ENCODE data around the gene MRGPRE.

Gene MRGPRE

DNA sequence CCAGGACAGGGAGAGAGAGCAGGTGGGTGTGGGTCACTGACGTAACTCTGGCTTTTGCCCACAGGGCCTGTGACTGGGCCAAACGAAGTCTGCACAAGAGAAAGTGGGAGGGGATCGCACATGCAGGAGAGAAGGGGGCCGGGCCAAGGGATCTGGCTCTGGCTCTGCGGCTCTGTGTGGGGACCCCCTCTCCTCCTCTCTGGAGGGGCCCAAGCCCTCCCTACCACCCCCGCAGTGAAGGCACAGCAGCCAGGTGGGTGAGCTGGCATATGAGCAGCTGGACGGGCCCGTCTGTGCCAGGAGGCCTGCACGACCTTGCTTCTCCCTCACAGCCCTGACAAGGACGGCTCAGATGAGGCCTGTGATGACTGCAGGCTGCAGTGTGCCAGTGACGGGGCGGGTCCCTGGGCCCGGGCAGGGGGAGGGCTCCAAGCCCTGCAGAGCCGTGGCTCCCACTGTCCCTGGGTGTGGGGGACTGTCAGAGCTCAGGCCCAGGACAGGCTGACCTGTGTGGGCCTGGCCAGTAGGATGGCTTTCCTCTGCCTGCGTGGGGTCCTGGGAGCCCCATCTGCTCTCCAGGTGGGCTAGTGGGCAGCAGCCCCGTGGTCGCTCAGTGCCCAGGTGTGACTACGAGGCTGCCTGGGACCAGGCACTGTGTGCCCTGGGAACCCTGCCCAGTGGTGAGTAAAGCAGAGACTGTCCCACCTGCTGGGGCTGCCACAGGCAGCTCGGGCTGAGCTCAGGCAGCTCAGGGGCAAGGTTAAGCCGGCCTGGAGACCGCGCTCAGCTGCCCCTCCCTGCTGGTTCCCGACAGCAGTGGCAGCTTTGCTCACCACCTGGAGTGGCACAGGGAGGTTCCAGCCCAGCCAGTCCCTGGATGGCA lies 35.8 kb downstream of the MRGPRE start:
- no peak for DNase-seq (ENCODE audit: low read depth)

DNA sequence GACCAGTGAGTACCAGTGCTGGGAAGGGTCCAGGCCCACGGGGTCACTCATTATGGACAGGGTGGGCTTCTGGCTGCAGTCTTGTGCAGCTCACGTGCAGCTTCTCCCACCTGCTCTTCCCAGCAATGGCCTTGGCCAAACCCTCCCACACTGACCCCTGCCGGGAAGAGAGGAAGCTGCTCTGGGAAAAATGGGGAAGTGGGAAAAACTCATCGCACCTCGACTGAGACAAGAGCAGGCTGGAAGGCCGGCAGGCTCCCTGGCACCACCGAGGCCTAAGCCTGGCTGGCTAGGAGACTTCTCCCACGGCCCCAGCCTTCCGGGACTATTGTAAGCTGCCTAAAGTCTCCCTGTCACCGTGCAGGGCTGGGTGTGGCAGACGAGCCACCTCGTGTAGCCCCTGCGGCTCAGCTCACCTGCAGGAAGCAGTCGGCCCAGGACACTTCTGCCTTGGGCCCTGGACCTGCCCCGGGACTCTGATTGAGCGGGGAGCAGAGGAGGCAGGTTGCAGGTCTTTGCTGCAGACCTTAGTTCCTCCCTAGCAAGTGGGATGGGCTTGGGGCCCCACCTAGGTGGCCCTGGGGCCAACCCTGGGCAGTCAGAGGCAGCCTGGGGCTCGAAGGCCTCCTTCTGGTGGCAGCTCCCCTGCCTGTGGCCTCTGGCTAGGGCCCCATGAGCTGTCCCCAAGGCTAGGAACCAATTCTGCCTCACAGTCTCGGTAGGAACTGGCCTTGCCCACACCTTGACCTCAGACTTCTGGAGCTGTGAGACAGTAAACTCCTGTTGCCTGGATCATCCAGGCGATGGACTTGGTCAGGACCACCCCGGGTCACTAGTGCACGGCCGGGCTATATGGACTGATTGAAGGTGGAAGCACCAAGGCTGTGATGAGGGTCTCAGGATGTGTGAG lies 36.7 kb downstream of the MRGPRE start:
- DNase-seq (ENCODE audit: low read depth), result no peak

DNA sequence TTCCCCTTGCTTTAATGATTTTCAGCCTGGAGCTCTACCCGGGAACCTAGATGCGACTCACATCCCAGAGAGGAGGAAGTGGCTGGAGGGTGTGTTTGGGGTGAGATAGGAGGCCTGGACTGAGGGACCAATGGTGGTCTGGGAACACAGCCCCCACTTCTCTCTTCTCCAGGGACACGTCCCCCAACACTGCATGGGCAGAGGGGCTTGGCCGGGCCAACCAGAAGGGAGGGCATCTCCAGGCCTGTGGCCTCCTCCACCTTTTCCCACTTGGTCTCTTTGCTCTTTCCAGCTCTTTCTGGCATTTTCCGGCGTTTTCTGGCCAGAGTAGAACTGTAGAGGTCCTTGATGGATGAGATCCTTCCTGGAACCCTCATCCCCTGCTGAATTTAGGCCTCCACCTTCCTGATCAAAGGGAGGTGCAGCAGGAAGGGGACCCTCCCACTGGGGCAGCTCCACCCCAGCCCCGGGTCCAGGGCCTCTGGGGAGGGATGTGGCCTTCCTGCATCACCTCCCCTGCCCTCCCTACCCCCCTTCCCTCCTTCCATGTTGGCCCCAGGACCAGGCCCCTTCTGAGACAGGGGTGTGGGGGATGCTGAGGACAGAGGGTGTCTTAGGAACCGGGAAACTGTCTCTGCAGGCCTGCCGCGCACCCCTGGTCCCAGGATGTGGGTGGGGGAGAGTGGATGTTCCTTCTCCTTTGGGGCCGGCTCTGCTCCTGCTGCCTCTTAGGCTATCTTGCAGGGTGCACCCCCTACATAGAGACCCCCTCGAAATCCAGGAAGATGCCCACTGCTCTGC lies 38.0 kb downstream of the MRGPRE start:
- no peak for DNase-seq (ENCODE audit: low read depth)

DNA sequence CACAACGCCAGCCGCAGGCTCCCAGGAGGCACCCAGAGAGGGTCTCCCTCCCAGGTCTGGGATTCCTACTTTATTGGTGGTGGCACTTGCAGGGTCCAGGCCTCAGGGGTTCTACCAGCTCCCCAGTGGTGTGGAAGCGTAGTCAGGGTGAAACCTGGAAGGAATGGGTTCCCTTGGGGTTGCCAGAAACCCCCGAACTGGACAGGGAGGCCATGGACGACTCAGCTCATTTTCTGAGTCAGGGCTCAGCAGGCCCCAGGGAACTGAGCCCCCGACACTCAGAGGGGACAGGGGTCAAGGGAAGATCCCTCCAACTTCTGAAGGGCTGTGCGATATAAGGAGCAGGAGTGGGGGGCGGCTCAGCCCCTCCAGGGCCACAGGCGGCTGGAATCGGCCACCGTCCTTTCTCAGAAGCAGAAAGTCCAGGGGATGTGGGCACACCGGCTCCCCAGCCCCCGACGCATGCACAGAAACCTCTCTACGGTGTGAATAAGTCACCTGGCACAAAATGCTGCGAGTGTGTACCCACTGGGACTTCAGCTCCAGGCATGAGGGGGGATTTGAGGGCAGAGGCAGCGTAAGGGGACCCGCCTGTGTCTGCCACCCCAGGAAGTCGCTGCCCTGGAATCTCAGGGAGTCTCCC lies 38.7 kb downstream of the MRGPRE start:
- no peak for DNase-seq (ENCODE audit: low read depth)

DNA sequence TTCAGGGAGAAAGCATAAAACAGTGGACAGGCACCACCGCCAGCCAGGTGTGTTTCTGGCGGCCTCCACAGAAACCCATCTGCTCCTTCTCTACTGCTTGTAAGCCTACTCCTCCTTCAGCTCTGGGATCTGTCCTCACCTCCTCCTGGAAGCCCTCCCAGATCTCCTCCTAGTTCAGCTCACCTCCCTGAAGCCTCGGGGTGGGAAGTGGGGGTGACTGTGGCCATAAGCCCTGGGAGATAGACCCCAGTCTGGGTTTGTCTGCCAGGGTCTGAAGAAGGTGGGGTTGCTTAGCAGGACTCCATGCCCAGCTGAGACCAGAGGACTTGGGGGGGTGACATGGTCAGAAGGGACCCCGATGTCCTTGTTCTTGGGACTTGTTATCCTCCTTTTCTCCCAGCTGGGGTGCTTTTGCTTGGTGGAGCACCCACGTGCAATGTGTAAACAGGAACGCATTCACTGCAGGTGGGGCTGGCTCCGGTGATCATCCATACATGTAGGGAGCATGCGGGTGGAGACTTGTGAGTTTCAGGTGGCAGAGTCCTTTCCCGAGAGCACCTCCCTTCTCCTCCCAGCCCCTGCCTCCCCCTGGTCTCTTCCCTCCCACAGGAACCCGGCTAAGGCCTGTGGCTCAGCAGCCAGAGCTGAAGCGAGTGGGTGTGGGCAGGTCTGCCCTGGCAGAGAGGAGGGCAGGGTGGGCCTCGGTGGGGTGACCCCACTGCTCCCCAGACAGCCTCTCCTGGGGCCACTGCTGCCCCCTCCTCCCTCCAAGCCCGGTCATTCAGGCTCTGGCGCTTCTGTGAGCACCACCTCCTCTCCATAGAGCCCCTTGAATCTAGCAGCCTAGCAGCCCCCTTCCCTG lies 39.5 kb downstream of the MRGPRE start:
- DNase-seq (ENCODE audit: low read depth), result no peak

DNA sequence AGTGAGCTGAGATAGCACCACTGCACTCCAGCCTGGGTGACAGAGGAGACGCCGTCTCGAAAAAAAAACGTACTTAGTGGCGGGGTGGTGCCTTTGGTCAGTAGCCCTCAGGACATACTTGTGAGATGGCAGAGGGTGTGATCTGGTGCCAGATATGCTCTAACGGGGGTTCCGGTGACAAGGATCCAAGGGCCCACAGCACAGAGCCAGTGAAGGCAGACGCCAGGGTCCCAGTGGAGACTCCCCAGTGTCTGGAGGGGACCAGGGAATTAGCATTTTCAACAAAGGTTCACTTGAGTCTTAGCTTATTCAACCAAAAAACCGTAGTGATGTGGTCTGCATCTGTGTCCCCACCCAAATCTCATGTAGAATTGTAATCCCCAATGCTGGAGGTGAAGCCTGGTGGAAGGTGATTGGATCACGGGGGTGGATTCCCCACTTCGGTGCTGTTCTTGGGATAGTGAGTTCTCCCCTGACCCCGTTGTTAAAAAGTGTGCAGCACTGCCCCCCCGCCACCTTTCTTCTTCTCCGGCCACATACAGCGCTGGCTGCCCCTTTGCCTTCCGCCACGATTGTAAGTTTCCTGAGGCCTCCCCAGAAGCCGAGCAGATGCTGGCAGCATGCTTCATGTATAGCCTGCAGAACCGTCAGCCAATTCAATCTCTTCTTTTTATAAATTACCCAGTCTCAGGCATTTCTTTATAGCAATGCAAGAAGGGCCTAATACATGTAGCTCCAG lies 40.5 kb downstream of the MRGPRE start:
- DNase-seq (ENCODE audit: low read depth), result no peak

DNA sequence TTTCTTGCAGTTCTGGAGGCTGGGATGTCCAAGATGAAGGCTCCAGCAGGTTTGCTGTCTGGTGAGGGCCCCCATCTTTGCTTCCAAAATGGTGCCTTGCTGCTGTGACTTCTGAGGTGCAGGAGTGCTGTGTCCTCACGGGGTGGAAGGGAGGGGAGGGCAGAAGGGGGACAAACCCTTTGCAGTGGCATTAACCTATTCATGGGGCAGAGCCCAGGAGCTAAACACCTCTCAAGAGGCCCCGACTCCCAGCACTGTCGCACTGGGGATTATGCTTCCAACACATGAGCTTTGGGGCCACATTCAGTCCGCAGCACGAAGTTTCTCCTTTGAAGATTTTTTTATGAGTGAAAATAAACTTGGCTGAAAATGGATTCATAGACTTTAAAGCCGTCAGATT lies 41.6 kb downstream of the MRGPRE start:
- DNase-seq (ENCODE audit: low read depth), result no peak

DNA sequence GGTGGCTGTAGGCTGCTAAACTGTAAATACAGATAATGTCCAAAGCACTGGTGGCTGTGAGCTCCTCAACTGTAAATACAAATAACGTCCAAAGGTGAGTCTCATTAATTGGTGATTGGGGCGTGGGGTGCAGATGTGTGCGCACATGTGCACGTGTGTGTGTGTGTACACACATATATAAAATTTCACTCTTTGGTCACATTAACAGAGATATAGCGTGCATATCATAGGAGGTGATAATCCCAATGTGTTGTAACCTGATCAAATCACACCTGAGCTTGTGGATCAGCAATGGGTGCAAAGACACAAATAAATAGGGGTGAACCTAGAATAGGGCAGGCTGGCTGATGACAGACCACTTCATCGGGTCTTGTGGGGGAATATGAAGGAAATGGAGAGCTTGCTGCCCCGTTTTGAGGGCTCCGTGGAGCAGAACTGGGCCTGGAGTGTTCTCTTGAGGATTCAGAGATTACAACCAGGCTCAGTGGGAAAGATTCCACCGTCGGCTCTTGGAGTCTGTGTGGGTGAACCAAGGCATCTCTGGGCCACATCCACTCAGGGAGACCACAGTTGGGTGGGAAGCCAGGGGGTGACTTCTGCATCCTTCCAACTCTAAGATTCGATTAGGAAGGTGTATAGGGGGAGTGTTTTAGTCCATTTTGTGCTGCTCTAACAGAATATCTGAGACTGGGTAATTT lies 42.2 kb downstream of the MRGPRE start:
- no peak for DNase-seq (ENCODE audit: low read depth)

DNA sequence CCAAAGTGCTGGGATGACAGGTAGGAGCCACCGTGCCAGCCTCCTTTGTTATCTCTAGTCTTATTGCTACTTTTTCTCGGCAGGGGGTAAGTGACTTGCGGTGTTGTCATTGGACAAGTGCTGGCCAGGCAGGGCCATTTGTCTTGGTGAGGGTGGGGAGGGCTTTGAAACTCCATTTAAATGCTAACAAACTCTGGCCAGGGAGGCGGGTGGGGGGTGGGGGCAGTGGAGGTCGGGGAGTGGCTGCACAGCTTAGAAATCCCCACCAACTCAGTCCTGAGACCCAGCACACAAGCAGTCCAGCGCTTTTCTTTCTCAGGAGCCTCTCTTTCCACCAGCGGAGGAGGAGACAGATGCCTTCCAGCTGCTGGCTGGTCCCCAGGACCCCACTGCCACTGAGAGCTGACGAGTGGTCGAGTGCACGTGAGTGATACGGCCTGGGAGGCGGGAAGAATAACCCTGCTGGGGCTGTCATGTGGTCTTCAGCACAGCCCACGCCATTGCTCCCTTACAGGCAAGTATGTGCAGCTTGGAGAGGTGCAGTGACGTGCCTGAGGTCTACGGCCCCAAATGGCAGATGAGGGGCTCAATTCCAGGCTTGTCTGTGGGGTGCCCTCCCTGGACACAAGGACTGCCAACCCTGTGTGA lies 42.9 kb downstream of the MRGPRE start:
- DNase-seq (ENCODE audit: low read depth), result no peak

DNA sequence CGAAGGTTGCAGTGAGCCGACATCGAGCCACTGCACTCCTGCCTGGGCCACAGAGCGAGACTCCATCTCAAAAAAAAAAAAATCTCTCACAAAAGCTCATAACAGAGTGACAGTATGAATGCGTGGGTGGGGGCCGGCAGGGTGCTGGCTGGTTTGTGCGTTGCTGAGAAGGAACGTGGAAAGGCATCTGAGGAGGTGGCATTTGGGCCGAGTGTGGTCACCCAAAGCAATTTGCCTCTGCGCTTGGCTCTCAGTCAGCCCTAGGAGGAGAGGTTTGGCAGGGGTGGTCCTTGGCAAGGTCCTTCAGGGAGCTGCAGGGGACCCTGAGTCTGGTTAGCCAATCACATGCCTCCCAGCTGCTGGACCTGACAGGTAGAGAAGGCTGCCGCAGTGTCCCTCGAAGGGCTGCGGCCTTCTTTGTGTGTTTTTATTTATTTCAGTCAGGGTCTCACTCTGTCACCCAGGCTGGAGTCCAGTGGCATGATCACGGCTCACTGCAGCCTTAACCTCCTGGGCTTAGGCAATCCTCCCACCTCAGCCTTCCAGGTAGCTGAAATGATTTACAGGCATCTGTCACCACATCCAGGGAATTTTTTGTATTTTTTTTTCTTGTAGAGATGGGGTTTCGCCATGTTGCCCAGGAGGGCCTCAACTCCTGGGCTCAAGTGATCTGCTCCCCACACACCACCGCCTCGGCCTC lies 43.6 kb downstream of the MRGPRE start:
- DNase-seq (ENCODE audit: low read depth), result no peak

DNA sequence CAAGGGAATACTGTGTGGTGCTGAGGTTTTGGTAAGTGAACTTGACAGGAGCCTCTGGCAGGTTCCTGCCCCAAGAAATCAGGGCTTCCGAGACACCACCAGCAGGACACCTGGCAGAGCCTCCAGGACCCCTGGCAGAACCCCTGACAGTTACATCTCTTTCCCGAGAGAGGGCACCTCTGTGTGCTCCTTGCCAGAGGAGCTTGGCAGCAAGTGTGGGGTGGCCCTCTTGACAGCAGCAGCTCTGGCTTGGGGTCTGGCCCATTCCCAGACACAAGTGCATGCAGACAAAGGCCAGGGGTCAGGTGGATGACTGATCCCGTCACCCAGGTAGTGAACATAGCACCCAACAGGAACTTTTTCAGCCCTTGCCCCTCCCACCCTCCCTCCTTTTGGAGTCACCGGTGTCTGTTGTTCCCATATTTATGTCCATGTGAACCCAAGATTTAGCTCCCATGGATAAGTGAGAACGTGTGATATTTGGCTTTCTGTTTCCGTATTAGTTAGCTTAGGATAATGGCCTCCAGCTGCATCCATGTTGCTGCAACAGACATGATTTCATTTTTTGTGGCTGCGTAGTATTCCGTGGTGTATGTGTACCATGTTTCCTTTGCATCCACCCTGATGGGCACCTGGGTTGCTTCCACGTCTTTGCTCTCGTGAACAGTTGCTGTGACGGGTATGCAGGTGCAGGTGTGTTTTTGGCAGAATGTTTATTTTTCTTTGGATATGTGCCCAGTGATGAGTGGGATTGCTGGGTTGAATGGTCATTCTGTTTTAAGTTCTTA lies 45.9 kb downstream of the MRGPRE start:
- DNase-seq (ENCODE audit: low read depth), result no peak

DNA sequence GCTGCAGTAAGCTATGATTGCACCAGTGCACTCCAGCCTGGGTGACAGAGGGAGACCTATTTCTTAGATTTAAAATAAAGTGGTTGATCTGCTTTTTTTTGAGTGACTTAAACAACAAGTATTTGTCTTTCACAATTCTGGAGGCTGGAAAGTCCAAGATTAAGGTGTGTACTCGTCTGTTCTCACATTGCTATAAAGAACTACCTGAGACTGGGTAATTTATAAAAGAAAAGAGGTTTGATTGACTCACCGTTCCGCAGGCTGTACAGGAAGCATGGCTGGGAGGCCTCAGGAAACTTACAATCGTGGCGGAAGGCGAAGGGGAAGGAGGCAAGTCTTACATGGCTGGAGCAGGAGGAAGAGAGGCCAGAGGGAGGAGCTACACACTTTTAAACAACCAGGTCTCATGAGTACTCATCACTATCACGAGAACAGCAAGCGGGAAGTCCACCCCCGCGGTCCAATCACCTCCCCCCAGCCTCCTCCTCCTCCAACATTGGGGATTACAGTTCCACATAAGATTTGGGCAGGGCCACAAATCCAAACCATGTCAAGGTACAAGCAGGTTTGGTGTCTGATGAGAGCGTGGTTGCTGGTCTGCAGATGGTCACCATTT lies 47.4 kb downstream of the MRGPRE start:
- DNase-seq (ENCODE audit: low read depth), result no peak

DNA sequence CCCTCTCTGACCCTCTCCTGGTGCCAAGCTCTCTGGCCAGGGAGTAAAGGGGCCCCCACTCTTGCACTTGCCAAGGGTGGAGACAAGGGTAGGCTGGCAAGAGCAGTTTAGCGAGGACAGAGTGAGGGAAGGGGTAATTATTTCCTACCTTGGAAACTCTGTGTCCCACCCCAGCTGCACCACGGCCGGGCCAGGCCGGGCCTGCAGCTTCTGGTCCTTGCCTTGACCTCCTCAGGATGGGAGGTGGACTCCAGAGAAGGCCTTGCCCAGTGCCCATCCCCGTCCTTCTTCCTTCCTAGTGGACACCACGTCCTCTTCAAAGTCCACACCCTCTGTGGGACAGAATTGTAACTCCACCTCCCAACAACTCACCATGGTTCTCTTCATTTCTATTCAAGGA lies 48.7 kb downstream of the MRGPRE start:
- DNase-seq (ENCODE audit: low read depth), result no peak

DNA sequence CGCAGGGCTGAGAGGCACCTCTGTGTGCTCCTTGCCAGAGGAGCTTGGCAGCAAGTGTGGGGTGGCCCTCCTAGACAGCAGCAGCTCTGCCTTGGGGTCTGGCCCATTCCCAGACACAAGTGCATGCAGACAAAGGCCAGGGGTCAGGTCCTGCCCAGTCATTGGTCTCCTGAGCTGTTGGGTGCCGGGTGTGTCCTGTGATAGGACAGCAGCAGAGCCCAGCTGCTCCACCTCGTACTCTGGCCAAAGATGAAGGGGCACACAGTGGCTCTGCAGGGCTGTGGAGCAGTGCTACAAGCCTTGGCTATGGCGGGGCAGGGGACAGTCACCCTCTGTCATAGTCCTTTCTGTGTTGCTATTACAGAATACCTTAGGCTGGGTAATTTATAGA lies 49.8 kb downstream of the MRGPRE start:
- no peak for DNase-seq (ENCODE audit: low read depth)

DNA sequence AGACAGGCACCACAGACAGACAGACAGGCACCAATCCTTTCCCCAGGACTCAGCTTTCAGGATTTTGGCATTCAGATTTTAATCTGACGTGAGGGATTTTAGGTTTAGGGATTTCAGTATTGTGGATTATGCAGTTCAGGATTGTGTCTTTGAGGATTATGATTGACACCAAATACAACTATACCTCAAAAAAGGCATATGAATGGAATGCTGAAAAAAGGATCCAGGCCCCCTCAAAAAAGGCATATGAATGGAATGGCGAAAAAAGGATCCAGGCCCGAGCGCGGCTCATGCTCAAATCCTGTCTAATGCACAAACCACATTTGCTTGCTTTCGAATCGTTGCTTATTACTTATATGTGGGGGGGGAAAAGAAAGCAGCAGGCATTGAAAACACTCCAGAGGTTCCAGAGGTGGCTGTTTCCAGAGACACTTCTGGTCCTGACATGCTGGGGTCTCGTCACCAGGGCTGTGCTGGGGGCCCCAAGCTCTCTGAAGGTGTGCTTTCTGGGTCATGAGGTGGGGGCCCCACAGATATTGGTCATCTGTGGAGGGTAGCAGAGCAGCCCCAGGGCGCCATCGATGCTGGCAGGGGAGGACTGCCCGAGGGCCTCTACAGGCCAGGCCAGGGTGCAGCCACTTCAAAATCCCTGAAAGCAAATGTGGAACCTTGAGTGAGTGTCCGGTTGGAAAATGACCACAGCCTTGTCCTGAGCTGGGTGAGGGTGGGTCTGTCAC lies 50.3 kb downstream of the MRGPRE start:
- no peak for DNase-seq (ENCODE audit: low read depth)

DNA sequence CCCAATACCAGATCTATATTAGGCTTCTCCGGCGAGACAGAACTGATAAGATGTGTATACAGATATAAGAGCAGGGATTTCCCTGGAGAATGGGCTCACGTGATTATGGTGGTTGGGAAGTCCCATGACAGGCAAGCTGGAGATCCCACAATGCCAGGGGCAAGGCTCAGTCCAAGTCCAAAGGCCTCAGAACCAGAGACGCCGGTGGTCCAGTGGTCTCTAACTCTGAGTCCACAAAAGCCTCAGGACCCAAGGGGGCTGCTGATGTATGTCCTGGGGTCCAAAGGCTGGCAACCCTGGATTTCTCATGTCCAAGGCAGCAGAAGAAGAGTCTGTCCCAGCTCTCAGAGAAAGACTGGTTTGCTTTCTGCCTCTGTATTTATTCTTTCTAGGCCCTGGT lies 51.3 kb downstream of the MRGPRE start:
- DNase-seq (ENCODE audit: low read depth), result no peak
